ENCODE results near the gene MAP3K9. TPM values are rescaled to one million over a fixed set of nuclear protein-coding genes. Genes with fewer than 3 reads are reported as not detected.
"Not testable (repeated sequence)": the region's sequence is repeated elsewhere in the genome, so short reads cannot be mapped to it uniquely, and the experiment has no call there.

Gene MAP3K9
- total RNA-seq, 1 experiment from 2014 or later, result 12.1 TPM

DNA sequence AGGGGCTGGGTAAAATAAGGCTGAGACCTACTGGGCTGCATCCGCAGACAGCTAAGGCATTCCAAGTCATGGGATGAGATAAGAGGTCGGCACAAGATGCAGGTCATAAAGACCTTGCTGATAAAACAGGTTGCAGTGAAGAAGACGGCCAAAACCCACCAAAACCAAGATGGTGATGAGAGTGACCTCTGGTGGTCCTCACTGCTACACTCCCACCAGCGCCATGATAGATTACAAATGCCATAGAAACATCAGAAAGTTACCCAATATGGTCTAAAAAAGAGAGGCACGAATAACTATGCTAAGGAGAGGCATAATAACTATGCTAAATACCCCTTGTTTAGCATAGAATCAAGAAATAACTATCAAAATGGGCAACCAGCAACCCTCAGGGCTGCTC, 46.2 kb upstream of the MAP3K9 start:
- no peak for DNase-seq (ENCODE audit: low read depth, low spot score)
- no peaks in the 10 kb centered on the region for H3K27me3 ChIP-seq (ENCODE audit: control insufficient read depth, insufficient read depth, low read length)
- H3K27ac ChIP-seq (ENCODE audit: low read length), result no peak overlapping the region
- H3K36me3 ChIP-seq (ENCODE audit: control insufficient read depth, insufficient read depth, low read length), result no peaks in the 10 kb centered on the region
- in situ Hi-C loops (cut with HindIII; ENCODE audit: low pct_unique_long_range_greater_than_20kb, low sequenced_read_pairs) (no loop called here), intact Hi-C loops (cut with micrococcal nuclease; ENCODE audit: unreplicated experiment) (no loop called here)
- no peak overlapping the region for H3K4me3 ChIP-seq (ENCODE audit: low read depth in 2 of 2, low read length in 2 of 2)
- TF ChIP-seq SIN3A (IDR thresholded peaks at IDR 0.05; ENCODE audit: borderline replicate concordance, insufficient read depth, low read depth, low read length) (no peak), REST (IDR thresholded peaks at IDR 0.05; ENCODE audit: insufficient read depth in 1 of 2, low read depth in 2 of 2, low read length in 1 of 2) (no peak), TCF7L2 (IDR thresholded peaks at IDR 0.05; ENCODE audit: low read depth, low read length) (no peak), POLR2AphosphoS5 (IDR thresholded peaks at IDR 0.05; ENCODE audit: low read depth, low read length) (no peak)
- TF ChIP-seq, protein P1, sequence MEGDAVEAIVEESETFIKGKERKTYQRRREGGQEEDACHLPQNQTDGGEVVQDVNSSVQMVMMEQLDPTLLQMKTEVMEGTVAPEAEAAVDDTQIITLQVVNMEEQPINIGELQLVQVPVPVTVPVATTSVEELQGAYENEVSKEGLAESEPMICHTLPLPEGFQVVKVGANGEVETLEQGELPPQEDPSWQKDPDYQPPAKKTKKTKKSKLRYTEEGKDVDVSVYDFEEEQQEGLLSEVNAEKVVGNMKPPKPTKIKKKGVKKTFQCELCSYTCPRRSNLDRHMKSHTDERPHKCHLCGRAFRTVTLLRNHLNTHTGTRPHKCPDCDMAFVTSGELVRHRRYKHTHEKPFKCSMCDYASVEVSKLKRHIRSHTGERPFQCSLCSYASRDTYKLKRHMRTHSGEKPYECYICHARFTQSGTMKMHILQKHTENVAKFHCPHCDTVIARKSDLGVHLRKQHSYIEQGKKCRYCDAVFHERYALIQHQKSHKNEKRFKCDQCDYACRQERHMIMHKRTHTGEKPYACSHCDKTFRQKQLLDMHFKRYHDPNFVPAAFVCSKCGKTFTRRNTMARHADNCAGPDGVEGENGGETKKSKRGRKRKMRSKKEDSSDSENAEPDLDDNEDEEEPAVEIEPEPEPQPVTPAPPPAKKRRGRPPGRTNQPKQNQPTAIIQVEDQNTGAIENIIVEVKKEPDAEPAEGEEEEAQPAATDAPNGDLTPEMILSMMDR (IDR thresholded peaks at IDR 0.05), result peak; percentile 9; the same call in 1 of the 2 replicates
- ATAC-seq, result no peak
- CTCF ChIA-PET, result no interaction called here
- POLR2A ChIA-PET, result no interaction called here
- no peaks in the 10 kb centered on the region for H3K4me1 ChIP-seq (ENCODE audit: control insufficient read depth, insufficient read depth, low read length)
- H3K9me3 ChIP-seq (ENCODE audit: control insufficient read depth, insufficient read depth, low read depth, low read length), result no peaks in the 10 kb centered on the region
- BruUV-seq (replicated peaks), result no TSS peak

- H3K4me1 ChIP-seq (ENCODE audit: control insufficient read depth, insufficient read depth, low read length); ATAC-seq; POLR2A ChIA-PET; H3K4me3 ChIP-seq (ENCODE audit: low read depth in 2 of 2, low read length in 2 of 2); H3K27me3 ChIP-seq (ENCODE audit: control insufficient read depth, insufficient read depth, low read length); intact Hi-C loops (cut with micrococcal nuclease; ENCODE audit: unreplicated experiment); DNase-seq (ENCODE audit: low read depth, low spot score); H3K9me3 ChIP-seq (ENCODE audit: control insufficient read depth, insufficient read depth, low read depth, low read length); H3K36me3 ChIP-seq (ENCODE audit: control insufficient read depth, insufficient read depth, low read length); BruUV-seq (replicated peaks); H3K27ac ChIP-seq (ENCODE audit: low read length); in situ Hi-C loops (cut with HindIII; ENCODE audit: low pct_unique_long_range_greater_than_20kb, low sequenced_read_pairs); CTCF ChIA-PET: not testable (repeated sequence)
These were observed 44.3 kb upstream of the MAP3K9 start for GRCh38 chr14:70853658-70854057.

- no peaks in the 10 kb centered on the region for H3K36me3 ChIP-seq (ENCODE audit: control insufficient read depth, insufficient read depth, low read length)
- H3K9me3 ChIP-seq (ENCODE audit: control insufficient read depth, insufficient read depth, low read depth, low read length), result no peaks in the 10 kb centered on the region
- TF ChIP-seq SIN3A (IDR thresholded peaks at IDR 0.05; ENCODE audit: borderline replicate concordance, insufficient read depth, low read depth, low read length) (no peak), REST (IDR thresholded peaks at IDR 0.05; ENCODE audit: insufficient read depth in 1 of 2, low read depth in 2 of 2, low read length in 1 of 2) (no peak), POLR2AphosphoS5 (IDR thresholded peaks at IDR 0.05; ENCODE audit: low read depth, low read length) (no peak)
- TF ChIP-seq, protein P1 (IDR thresholded peaks at IDR 0.05), result no peak
- ATAC-seq, result no peak
- H3K27ac ChIP-seq (ENCODE audit: low read length), result no peak overlapping the region
- H3K4me3 ChIP-seq (ENCODE audit: low read depth in 2 of 2, low read length in 2 of 2), result no peak overlapping the region
- intact Hi-C loops (cut with micrococcal nuclease; ENCODE audit: unreplicated experiment), result no loop called here
- no peak for DNase-seq (ENCODE audit: low read depth, low spot score)
- in situ Hi-C loops (cut with HindIII; ENCODE audit: low pct_unique_long_range_greater_than_20kb, low sequenced_read_pairs), result no loop called here
- H3K4me1 ChIP-seq (ENCODE audit: control insufficient read depth, insufficient read depth, low read length), result no peaks in the 10 kb centered on the region
- ChIA-PET POLR2A (interaction anchor here (0.6 kb wide), 1 partner anchor 116 kb away, joined by 4 read pairs; no protein-coding TSS in a partner anchor), CTCF (no interaction called here)
- no peaks in the 10 kb centered on the region for H3K27me3 ChIP-seq (ENCODE audit: control insufficient read depth, insufficient read depth, low read length)
- no TSS peak for BruUV-seq (replicated peaks)
These were observed 38.2 kb upstream of the MAP3K9 start for GRCh38 chr14:70847406-70848090.

Measured in Panc1 (cell line).